Tibial nerve (tissue), 4 donors: Measurements from ENCODE around the gene DNAI2. TPM values are rescaled to one million over a fixed set of nuclear protein-coding genes. Genes with fewer than 3 reads are reported as not detected.
A peak's percentile ranks its signal among the peaks of the same experiment; 100 is the strongest.

ENCODE experiments used
- DNase-seq, 2 donors: peaks; one replicate each; pipeline ENCODE4 v3.0.0-alpha.2; 2019; ENCODE audit warnings: low spot score in 2 of 2
- H3K27ac ChIP-seq, 4 donors: fragments of 200-600 bp; sonication (generic) in 3 of 4; one replicate each; pipeline ENCODE4 v1.5.1; 2017 to 2019; ENCODE audit warnings: mild to moderate bottlenecking in 1 of 4
- H3K27me3 ChIP-seq, 2 donors: fragments of 200-600 bp; sonication (generic) in 1 of 2; one replicate each; pipeline versions ENCODE4 v1.5.1 to v1.6.0; 2017 to 2019
- H3K36me3 ChIP-seq, 3 donors: fragments of 200-600 bp; sonication (generic); one replicate each; pipeline ENCODE4 v1.5.1; 2018 to 2019
- H3K4me1 ChIP-seq, 4 donors: fragments of 200-600 bp; sonication (generic) in 3 of 4; one replicate each; pipeline ENCODE4 v1.5.1; 2017 to 2019
- H3K4me3 ChIP-seq, 4 donors: fragments of 200-600 bp; sonication (generic) in 3 of 4; one replicate each; pipeline ENCODE4 v1.5.1; 2017 to 2019; ENCODE audit warnings: mild to moderate bottlenecking in 1 of 4, moderate library complexity in 1 of 4
- H3K9me3 ChIP-seq, 4 donors: fragments of 200-600 bp; sonication (generic) in 3 of 4; one replicate each; pipeline ENCODE4 v1.5.1; 2017 to 2019
- CTCF ChIP-seq, 5 experiments: fragments of 200-600 bp in 3 of 5; fragments of 450-650 bp in 2 of 5; sonication (generic) in 3 of 5; IDR thresholded peaks; one replicate each; pipeline ENCODE4 v1.5.1; 2016 to 2019; ENCODE audit warnings: antibody characterized with exemption in 5 of 5, mild to moderate bottlenecking in 3 of 5, moderate library complexity in 2 of 5
- EP300 ChIP-seq, 2 donors: sonication (generic); formaldehyde crosslinking; IDR thresholded peaks; one replicate each; pipeline ENCODE4 v1.6.1; 2017; ENCODE audit warnings: antibody characterized with exemption in 2 of 2, mild to moderate bottlenecking in 1 of 2
- POLR2A ChIP-seq, 2 donors: fragments of 450-650 bp; IDR thresholded peaks; one replicate each; pipeline ENCODE4 v1.6.1; 2017; ENCODE audit warnings: antibody characterized with exemption in 2 of 2, mild to moderate bottlenecking in 2 of 2, moderate library complexity in 2 of 2
- WGBS, 2 donors: methylation state at CpG; one replicate each; pipeline ENCODE4 v1.1.5; 2018; 5-methylcytosine and 5-hydroxymethylcytosine counted together
- total RNA-seq, 4 donors: library from RNA; depleted of rRNA; stranded (reverse); fragments of >200 nt; gene quantifications; one replicate each; pipeline ENCODE4 v1.1.0, GENCODE V29; 2016

Gene DNAI2
- total RNA-seq, 4 donors from 2014 or later: 0.60 TPM; not detected in 3

DNA sequence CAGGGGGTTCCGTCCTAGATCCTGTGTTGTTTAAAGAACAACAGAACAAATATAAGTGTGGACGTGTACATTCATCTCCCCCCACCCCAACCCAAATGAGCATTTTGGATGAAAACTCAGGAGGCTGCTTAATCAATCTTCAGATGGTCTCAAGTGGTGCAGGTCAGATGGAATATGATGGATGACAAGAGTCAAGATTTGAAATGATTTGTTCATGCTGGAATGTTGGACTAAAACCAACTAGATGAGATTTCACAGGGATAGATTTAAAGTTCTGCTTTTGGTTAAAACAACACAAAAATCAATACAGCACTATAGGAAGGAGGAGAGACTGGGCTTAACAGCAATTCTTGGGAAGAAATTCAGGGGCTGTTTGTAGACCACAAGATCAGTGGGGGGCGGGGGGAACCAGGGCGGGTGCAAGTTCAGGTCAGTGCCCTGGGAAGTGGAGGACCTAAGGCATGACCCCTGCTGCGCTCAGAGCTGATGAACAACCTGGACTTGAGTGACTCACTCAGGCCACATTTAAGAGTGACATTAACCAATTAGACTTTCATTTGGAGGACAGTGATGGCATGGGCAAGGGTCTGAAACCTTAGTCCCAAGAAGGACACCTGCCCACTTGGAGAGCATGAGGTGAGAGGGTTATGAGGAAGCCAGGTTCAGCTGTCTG is 45.6 kb upstream of the DNAI2 start:
- Histone ChIP-seq H3K27ac (peak overlapping the region in 1 of 4 donors; percentile 48), H3K36me3 (peaks cover 0 to 53% (median 0%) of the 10 kb centered on the region in 3 donors), H3K9me3 (no peaks in the 10 kb centered on the region), H3K4me1 (peaks cover 0 to 17% (median 3%) of the 10 kb centered on the region in 4 donors), H3K4me3 (no peak overlapping the region), H3K27me3 (no peaks in the 10 kb centered on the region)
- DNase-seq: no peak
- TF ChIP-seq CTCF (IDR thresholded peaks at IDR 0.05) (no peak), EP300 (IDR thresholded peaks at IDR 0.05) (no peak), POLR2A (IDR thresholded peaks at IDR 0.05) (no peak)
- 85 to 86% methylated on average over 5 of the region's 5 CpGs for WGBS, 2 donors

- Histone ChIP-seq H3K36me3 (peaks cover 0 to 29% (median 0%) of the 10 kb centered on the region in 3 donors), H3K4me3 (no peak overlapping the region), H3K4me1 (peaks cover 0 to 40% (median 18%) of the 10 kb centered on the region in 4 donors), H3K27me3 (no peaks in the 10 kb centered on the region), H3K27ac (no peak overlapping the region), H3K9me3 (no peaks in the 10 kb centered on the region)
- TF ChIP-seq POLR2A (IDR thresholded peaks at IDR 0.05): no peak
- TF ChIP-seq CTCF (IDR thresholded peaks at IDR 0.05): no peak
- no peak for TF ChIP-seq EP300 (IDR thresholded peaks at IDR 0.05)
- whole genome bisulfite sequencing, 2 donors: 86 to 90% methylated on average over 16 of the region's 16 CpGs
- no peak for DNase-seq
These were observed 43.1 kb upstream of the DNAI2 start for GRCh38 chr17:74230896-74231295.

GRCh38 chr17:74231928-74232907 is 41.8 kb upstream of the DNAI2 start:
- TF ChIP-seq EP300 (IDR thresholded peaks at IDR 0.05) (no peak), POLR2A (IDR thresholded peaks at IDR 0.05) (no peak), CTCF (IDR thresholded peaks at IDR 0.05) (no peak)
- H3K9me3 ChIP-seq: no peaks in the 10 kb centered on the region
- H3K27me3 ChIP-seq: no peaks in the 10 kb centered on the region
- no peak overlapping the region for H3K4me3 ChIP-seq
- H3K27ac ChIP-seq: peak overlapping the region in 3 of 4 donors; percentile 13 to 95 (median 87)
- H3K4me1 ChIP-seq: peaks cover 0 to 42% (median 20%) of the 10 kb centered on the region in 4 donors
- DNase-seq: no peak
- WGBS, 2 donors: 57 to 79% methylated on average over 10 to 17 of the region's 17 CpGs
- H3K36me3 ChIP-seq: peaks cover 0 to 27% (median 0%) of the 10 kb centered on the region in 3 donors

DNA sequence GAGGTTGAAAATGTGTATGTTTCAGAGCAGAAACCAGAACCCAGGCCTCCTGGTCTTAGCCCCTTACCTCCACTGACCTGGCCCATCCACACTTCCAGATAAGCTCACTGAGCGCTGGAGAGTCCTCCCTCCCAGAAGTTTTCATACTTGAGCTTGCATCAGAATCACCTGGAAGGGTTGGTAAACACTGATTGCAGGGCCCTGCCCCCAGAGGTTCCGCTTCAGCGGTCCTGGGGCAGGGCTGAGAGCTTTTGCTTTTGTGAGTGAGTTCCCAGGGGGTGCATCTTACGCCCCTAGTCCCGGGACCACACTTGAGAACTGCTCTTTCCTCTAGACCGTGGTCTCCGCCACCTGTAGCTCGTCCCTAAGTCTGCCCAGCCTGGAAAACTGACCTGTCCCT is 40.1 kb upstream of the DNAI2 start:
- Histone ChIP-seq H3K27me3 (no peaks in the 10 kb centered on the region), H3K36me3 (peaks cover 0 to 42% (median 0%) of the 10 kb centered on the region in 3 donors), H3K4me1 (peaks cover 0 to 42% (median 21%) of the 10 kb centered on the region in 4 donors), H3K9me3 (no peaks in the 10 kb centered on the region), H3K27ac (peak overlapping the region; percentile 61 to 95 (median 82)), H3K4me3 (no peak overlapping the region)
- no peak for DNase-seq
- WGBS, 2 donors: 84 to 100% methylated on average over 1 to 8 of the region's 8 CpGs
- TF ChIP-seq EP300 (IDR thresholded peaks at IDR 0.05) (no peak), CTCF (IDR thresholded peaks at IDR 0.05) (no peak), POLR2A (IDR thresholded peaks at IDR 0.05) (no peak)
